ENCODE results near the gene UQCRQ. TPM values are rescaled to one million over a fixed set of nuclear protein-coding genes. Genes with fewer than 3 reads are reported as not detected.

Gene UQCRQ
- total RNA-seq, result 42.1 and 57.2 TPM in 2 replicates

GRCh38 chr5:132866342-132867045, at the start of gene UQCRQ, which contains the start of gene GDF9:
TSS of gene UQCRQ (plus strand) at chr5:132866642. CDS start at chr5:132866882, 240 bp downstream.
TSS of gene GDF9 (minus strand) at chr5:132866469. CDS start at chr5:132864533, 1,936 bp downstream.

GRCh38 chr5:132830436-132831094, 35.9 kb upstream of the UQCRQ start, which contains the start of gene SHROOM1:
TSS of gene SHROOM1 (minus strand) at chr5:132830647. CDS start at chr5:132826140, 4,507 bp downstream.

GRCh38 chr5:132873119-132873929, 6.9 kb downstream of the UQCRQ start, which contains the start of gene LEAP2:
TSS of gene LEAP2 (plus strand) at chr5:132873668. CDS start at chr5:132873695, 27 bp downstream.

Other genes with a start within 250 kb of the UQCRQ start
- not detected in 2 replicates for gene IL13, start 208.5 kb upstream of the UQCRQ start, total RNA-seq
- gene IL4, start 192.7 kb upstream of the UQCRQ start, total RNA-seq, result not detected in 2 replicates
- gene KIF3A, start 129.1 kb upstream of the UQCRQ start, total RNA-seq, result 10.9 and 13.5 TPM in 2 replicates
- not detected in 2 replicates for gene CCNI2, start 119.2 kb upstream of the UQCRQ start, total RNA-seq
- gene SEPTIN8, start 89.4 kb upstream of the UQCRQ start, total RNA-seq, result 61.4 and 81.7 TPM in 2 replicates
- gene SOWAHA, start 53.3 kb upstream of the UQCRQ start, total RNA-seq, result under 0.01 TPM in 1 of 2 replicates, not detected in the other
- gene SHROOM1, start 36.0 kb upstream of the UQCRQ start, total RNA-seq, result 2.7 and 7.0 TPM in 2 replicates
- 0.26 TPM in 2 replicates for gene GDF9, start 173 bp upstream of the UQCRQ start, total RNA-seq
- gene LEAP2, start 7.0 kb downstream of the UQCRQ start, total RNA-seq, result 0.26 and 0.30 TPM in 2 replicates
- 69.4 and 70.2 TPM in 2 replicates for gene AFF4, start 97.0 kb downstream of the UQCRQ start, total RNA-seq
- 7.6 and 9.3 TPM in 2 replicates for gene ZCCHC10, start 159.9 kb downstream of the UQCRQ start, total RNA-seq
- 109 and 117 TPM in 2 replicates for gene HSPA4, start 185.4 kb downstream of the UQCRQ start, total RNA-seq